GM12865 (cell line): ENCODE data around the gene MYO18B.

Experiments
- DNase-seq: peaks from one replicate; pipeline ENCODE4 v3.0.0; 2010; ENCODE audit warnings: low read depth
- H3K4me3 ChIP-seq: 2 replicates; pipeline ENCODE4 v1.5.1; 2011; ENCODE audit warnings: mild to moderate bottlenecking, low read depth, low read length, control low read depth
- TF ChIP-seq, protein P1 (sequence below): IDR thresholded peaks from 2 replicates; pipeline ENCODE4 v1.5.1; 2011; ENCODE audit warnings: low read length, control low read depth, low read depth, inconsistent platforms; ENCODE audit not compliant: insufficient read depth; ENCODE audit errors: missing control alignments

The MYO18B gene

DNA sequence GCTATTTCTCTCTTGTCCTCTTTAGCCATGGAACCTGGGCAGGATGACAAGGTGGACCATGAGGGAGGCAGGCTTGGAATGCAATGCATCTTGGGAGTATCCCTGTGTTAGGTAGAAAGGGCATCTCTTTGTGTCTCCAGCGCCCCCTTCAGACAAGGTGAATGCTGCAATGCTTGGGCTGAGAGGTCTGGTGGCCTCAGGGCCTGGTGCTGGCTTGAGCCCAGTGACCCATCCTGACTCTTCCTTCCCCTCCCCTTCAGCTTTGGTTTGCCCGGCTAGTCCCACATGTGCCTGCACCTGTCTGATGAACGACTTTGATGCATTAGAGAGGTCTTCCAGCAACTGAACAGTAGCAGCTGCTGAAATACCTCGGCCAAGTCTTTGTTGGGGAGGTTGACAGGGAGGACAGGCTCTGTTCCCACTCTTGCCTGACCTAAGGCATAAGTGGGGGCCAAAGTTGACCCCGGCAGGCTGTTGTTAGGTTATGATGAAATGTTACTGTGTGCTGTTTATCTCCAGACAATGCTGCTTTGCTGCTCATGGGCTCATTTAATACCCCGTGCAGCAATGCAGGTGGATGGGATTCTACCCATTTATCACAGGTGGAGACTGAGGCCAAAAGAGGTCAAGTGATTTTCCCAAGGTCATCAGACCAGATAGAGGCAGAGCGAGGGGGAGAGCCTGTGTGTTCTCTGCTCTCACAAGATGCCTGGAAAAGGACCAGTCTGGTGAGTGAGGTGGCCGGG lies 22.5 kb downstream of the MYO18B start:
- TF ChIP-seq, protein P1, sequence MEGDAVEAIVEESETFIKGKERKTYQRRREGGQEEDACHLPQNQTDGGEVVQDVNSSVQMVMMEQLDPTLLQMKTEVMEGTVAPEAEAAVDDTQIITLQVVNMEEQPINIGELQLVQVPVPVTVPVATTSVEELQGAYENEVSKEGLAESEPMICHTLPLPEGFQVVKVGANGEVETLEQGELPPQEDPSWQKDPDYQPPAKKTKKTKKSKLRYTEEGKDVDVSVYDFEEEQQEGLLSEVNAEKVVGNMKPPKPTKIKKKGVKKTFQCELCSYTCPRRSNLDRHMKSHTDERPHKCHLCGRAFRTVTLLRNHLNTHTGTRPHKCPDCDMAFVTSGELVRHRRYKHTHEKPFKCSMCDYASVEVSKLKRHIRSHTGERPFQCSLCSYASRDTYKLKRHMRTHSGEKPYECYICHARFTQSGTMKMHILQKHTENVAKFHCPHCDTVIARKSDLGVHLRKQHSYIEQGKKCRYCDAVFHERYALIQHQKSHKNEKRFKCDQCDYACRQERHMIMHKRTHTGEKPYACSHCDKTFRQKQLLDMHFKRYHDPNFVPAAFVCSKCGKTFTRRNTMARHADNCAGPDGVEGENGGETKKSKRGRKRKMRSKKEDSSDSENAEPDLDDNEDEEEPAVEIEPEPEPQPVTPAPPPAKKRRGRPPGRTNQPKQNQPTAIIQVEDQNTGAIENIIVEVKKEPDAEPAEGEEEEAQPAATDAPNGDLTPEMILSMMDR, result no peak
- no peak for DNase-seq
- no peak overlapping the region for H3K4me3 ChIP-seq

DNA sequence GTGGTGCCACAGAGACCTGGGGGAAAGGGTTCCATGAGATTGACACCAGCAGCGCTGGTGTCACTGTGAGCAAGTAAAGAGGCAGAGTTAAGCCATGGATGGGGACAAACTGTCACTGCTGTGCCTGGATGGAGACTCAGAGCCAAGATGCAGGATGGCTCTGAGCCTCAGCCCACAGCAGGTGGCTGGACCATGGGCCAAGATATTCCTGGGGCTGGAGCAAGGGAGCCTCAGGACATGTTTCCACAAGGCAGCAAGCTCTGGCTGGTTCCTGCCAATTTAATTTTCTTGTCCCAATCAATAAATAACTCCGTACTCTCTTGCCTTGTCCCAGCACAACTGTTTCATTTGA lies 23.0 kb downstream of the MYO18B start:
- TF ChIP-seq, protein P1, result no peak

DNA sequence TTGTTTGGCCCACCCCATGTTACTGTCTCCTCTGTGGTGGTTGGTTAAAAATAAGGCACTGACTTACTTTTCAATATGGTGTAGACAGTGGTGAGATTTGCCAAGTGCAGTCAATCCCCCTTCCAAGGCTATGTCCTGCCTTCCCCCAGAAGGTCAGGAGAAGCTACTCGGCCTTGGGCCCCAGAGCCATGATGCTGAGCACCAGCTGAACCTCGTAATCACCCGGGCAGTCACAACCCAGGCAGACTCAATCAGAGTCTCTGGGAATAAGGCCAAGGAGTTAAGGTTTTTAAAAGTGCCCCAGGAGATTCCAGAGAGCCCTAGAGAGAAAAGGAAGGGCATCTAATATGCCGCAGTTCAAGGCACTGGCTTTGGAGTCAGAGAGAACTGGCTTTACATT lies 23.8 kb downstream of the MYO18B start:
- TF ChIP-seq, protein P1, result no peak
- no peak for DNase-seq
- H3K4me3 ChIP-seq, result no peak overlapping the region

More for the DNA sequence above, 23.0 kb downstream of the MYO18B start:
- no peak for DNase-seq
- H3K4me3 ChIP-seq, result no peak overlapping the region

DNA sequence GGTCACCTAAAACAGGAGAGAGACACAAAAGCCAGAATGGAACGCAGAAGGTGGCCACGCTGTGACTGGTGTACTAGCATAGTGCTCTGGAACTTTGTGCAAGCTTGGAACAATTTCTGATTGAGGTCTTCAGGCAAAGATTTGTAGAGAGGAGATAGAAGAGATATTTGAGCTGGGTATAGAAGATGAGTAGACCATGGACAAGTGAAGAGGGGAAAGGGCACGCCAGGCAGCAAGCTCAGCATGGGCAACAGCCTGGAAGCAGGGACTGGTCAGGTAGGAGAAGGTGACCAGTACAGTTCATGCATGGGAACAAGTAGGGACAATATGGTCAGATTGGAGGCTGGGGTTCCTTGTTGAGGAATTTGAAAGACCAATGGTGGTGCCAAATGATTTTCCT lies 24.4 kb downstream of the MYO18B start:
- DNase-seq, result no peak
- TF ChIP-seq, protein P1, result no peak
- H3K4me3 ChIP-seq, result no peak overlapping the region

DNA sequence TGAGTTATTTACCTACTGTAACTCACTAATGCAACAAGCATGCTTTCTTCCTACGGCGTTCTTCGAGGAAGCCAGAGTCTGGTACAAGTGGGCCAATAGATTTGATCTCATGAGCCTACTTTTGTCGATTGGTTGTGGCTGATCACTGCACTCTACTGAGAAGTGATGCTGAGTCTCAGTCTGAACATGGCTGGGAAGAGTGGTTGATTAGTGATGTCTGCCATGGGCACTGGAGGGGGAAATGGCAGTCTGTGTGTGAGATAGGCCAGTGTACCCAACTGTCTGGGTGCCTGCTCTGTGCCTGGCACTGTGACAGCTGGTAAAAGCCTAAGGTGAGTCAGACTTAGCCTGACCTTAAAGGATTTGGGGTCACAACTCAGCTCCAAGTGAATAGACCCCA lies 28.3 kb downstream of the MYO18B start:
- DNase-seq, result no peak
- no peak overlapping the region for H3K4me3 ChIP-seq
- TF ChIP-seq, protein P1, result no peak

DNA sequence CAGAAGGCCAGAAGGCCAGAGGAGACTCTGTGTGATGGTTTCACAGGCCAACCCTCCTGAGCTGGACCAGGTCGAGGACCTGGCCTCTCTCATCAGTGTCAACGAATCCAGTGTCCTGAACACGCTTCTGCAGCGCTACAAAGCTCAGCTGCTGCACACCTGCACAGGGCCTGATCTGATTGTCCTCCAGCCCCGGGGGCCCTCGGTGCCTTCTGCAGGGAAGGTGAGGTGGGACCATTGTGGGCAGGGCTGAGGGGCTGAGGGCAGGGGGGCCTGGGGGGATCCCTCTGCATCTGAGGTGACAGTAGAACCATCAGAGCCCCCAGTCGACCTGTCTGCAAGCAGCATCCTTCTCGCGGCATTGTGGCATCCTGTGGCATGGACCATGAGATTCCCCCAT lies 30.3 kb downstream of the MYO18B start:
- no peak for DNase-seq
- no peak overlapping the region for H3K4me3 ChIP-seq
- TF ChIP-seq, protein P1, result no peak

DNA sequence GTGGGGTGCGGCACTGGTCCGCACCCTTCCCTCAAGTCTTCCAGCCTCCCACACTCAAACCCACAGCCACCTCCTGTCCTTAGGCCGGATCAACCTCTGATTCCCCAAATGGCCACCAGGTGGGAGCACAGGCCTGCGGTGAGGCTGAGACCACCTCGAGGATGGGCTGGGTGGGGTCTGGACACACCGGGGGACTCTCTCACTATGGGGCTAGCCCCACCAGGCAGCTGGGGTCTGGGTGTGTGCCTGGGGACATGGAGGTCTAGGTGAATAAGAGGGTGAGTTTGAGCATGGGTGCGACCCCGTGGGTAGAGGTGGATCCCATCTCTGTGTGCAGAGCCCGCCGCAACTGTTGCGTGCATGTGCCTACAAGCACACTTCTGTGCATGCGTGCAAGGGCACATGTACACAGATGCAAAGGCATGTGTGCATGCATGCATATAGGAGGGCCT lies 32.6 kb downstream of the MYO18B start:
- no peak overlapping the region for H3K4me3 ChIP-seq
- DNase-seq, result peak; percentile 28
- TF ChIP-seq, protein P1, result peak; percentile 63
